Neural progenitor cell (in vitro differentiated cells): ENCODE data around the gene IGFBP7. TPM values are rescaled to one million over a fixed set of nuclear protein-coding genes. Genes with fewer than 3 reads are reported as not detected.
A peak's percentile ranks its signal among the peaks of the same experiment; 100 is the strongest.

Source experiments
- DNase-seq: peaks from one replicate; pipeline ENCODE4 v3.0.0-alpha.2; 2016; ENCODE audit warnings: low spot score
- H2AFZ ChIP-seq: fragments of 200-600 bp; sonication (generic); replicated peaks from 2 replicates; pipeline ENCODE4 v1.6.1; 2016; ENCODE audit warnings: antibody characterized with exemption
- H3F3A ChIP-seq: fragments of 200-600 bp; sonication (generic); 2 replicates; pipeline ENCODE4 v1.6.1; 2016; ENCODE audit warnings: antibody characterized with exemption, low read depth
- H3K27ac ChIP-seq: fragments of 200-600 bp; sonication (generic); 2 replicates; pipeline ENCODE4 v1.5.1; 2016; ENCODE audit warnings: mild to moderate bottlenecking
- H3K27me3 ChIP-seq: fragments of 200-600 bp; sonication (generic); 2 replicates; pipeline ENCODE4 v1.6.1; 2016; ENCODE audit warnings: mild to moderate bottlenecking, moderate library complexity
- H3K36me3 ChIP-seq: fragments of 200-600 bp; sonication (generic); 2 replicates; pipeline ENCODE4 v1.5.1; 2016
- H3K4me1 ChIP-seq: fragments of 200-600 bp; sonication (generic); 2 replicates; pipeline ENCODE4 v1.6.1; 2016; ENCODE audit warnings: mixed run types
- H3K4me2 ChIP-seq: fragments of 200-600 bp; sonication (generic); 2 replicates; pipeline ENCODE4 v1.6.1; 2016
- H3K4me3 ChIP-seq: fragments of 200-600 bp; sonication (generic); 2 replicates; pipeline ENCODE4 v1.5.1; 2016
- H3K79me2 ChIP-seq: fragments of 200-600 bp; sonication (generic); 2 replicates; pipeline ENCODE4 v1.6.1; 2016; ENCODE audit warnings: low read depth
- H3K9ac ChIP-seq: fragments of 200-600 bp; sonication (generic); 2 replicates; pipeline ENCODE4 v1.6.1; 2016
- H3K9me3 ChIP-seq: fragments of 200-600 bp; sonication (generic); 2 replicates; pipeline ENCODE4 v1.5.1; 2016; ENCODE audit warnings: low read depth
- H4K20me1 ChIP-seq: fragments of 200-600 bp; sonication (generic); 2 replicates; pipeline ENCODE4 v1.6.1; 2016; ENCODE audit warnings: low read depth
- H3K27ac Mint-ChIP-seq: 3 replicates; pipeline ENCODE4 v1.8.0; 2021; ENCODE audit warnings: mixed read lengths
- H3K27me3 Mint-ChIP-seq: 2 replicates; pipeline ENCODE4 v1.8.0; 2022; ENCODE audit warnings: low read depth, mild to moderate bottlenecking, inconsistent platforms, moderate library complexity, mixed read lengths; ENCODE audit not compliant: insufficient read depth
- H3K36me3 Mint-ChIP-seq: 3 replicates; pipeline ENCODE4 v1.8.0; 2021; ENCODE audit warnings: mixed read lengths
- H3K4me1 Mint-ChIP-seq: 3 replicates; pipeline ENCODE4 v1.8.0; 2021; ENCODE audit warnings: mixed read lengths
- H3K4me3 Mint-ChIP-seq: 3 replicates; pipeline ENCODE4 v1.8.0; 2021; ENCODE audit warnings: mild to moderate bottlenecking, moderate library complexity, mixed read lengths
- H3K9me3 Mint-ChIP-seq: 3 replicates; pipeline ENCODE4 v1.8.0; 2020; ENCODE audit warnings: mixed read lengths
- EZH2 ChIP-seq: fragments of 200-600 bp; sonication (generic); IDR thresholded peaks from 2 replicates; pipeline ENCODE4 v1.6.1; 2017; ENCODE audit warnings: antibody characterized with exemption, mild to moderate bottlenecking, moderate library complexity
- EZH2phosphoT487 ChIP-seq: fragments of 200-600 bp; sonication (generic); IDR thresholded peaks from 2 replicates; pipeline ENCODE4 v1.6.1; 2017; ENCODE audit warnings: antibody characterized with exemption
- total RNA-seq: library from RNA; depleted of rRNA; stranded (reverse); fragments of >200 nt; gene quantifications from 2 replicates; pipeline ENCODE4 v1.2.3, GENCODE V29; 2015; ENCODE audit warnings: low replicate concordance
- TF ChIP-seq, protein P1 (sequence below): fragments of 200-600 bp; sonication (generic); IDR thresholded peaks from 2 replicates; pipeline ENCODE4 v1.5.1; 2017; ENCODE audit warnings: antibody characterized with exemption, mild to moderate bottlenecking

Gene IGFBP7
- total RNA-seq, 1 donor from 2014 or later: 0.86 TPM

DNA sequence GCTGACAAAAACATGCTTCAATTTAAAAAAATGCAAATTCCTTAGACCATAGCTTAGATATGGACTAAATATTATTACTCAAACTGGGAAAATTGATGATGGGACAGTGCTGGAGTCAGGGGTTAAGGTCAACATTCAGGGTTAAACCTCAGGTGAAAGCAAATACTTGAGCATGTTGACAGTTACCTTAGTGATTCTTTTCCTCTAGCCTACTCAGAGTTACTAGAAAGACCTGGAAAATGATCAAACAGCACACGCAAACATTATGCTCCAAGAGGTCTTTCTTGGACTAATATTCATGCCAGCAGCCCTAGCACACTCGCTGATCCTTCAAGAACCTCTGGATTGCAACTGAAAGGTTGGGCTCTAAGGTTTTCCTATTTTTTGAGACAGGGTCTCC is 10.8 kb downstream of the IGFBP7 start:
- H3K27ac Mint-ChIP-seq: peak overlapping the region; percentile 89
- no peak overlapping the region for H3K4me2 ChIP-seq
- no peak overlapping the region for H3K4me3 Mint-ChIP-seq
- H3K4me1 ChIP-seq: peaks cover 16% of the 10 kb centered on the region
- H3K27ac ChIP-seq: no peak overlapping the region
- DNase-seq: no peak
- no peaks in the 10 kb centered on the region for H3K36me3 ChIP-seq
- no peak for TF ChIP-seq EZH2
- TF ChIP-seq, protein P1, sequence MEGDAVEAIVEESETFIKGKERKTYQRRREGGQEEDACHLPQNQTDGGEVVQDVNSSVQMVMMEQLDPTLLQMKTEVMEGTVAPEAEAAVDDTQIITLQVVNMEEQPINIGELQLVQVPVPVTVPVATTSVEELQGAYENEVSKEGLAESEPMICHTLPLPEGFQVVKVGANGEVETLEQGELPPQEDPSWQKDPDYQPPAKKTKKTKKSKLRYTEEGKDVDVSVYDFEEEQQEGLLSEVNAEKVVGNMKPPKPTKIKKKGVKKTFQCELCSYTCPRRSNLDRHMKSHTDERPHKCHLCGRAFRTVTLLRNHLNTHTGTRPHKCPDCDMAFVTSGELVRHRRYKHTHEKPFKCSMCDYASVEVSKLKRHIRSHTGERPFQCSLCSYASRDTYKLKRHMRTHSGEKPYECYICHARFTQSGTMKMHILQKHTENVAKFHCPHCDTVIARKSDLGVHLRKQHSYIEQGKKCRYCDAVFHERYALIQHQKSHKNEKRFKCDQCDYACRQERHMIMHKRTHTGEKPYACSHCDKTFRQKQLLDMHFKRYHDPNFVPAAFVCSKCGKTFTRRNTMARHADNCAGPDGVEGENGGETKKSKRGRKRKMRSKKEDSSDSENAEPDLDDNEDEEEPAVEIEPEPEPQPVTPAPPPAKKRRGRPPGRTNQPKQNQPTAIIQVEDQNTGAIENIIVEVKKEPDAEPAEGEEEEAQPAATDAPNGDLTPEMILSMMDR: no peak
- no peak for TF ChIP-seq EZH2phosphoT487
- H3F3A ChIP-seq: no peaks in the 10 kb centered on the region
- H3K27me3 ChIP-seq: no peaks in the 10 kb centered on the region
- no peaks in the 10 kb centered on the region for H3K36me3 Mint-ChIP-seq
- H3K9ac ChIP-seq: no peak overlapping the region
- H3K4me3 ChIP-seq: no peak overlapping the region
- no peaks in the 10 kb centered on the region for H4K20me1 ChIP-seq
- H3K9me3 ChIP-seq: no peaks in the 10 kb centered on the region
- no peak overlapping the region for H2AFZ ChIP-seq
- H3K27me3 Mint-ChIP-seq: peaks cover 7% of the 10 kb centered on the region
- H3K4me1 Mint-ChIP-seq: peaks cover 68% of the 10 kb centered on the region
- H3K79me2 ChIP-seq: no peaks in the 10 kb centered on the region
- no peaks in the 10 kb centered on the region for H3K9me3 Mint-ChIP-seq

DNA sequence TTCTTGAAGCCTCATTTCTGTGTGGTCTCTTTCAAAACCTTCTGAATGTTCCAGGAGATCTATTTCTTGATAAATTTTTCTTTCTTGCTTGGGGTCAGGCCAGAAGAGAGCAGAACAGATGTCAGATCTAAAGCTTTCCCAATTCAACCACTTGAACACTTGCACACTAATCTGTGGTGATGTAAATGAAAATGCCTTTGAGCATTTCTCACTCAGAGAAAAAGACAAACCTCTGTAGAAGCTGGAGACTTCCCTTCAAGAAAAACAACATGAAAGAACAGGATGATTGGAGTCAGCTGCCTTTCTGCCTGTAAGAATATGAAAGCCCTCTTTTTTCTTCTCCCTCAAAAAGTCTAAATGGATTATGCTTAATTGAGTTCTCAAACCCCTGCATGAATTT is 11.2 kb downstream of the IGFBP7 start:
- TF ChIP-seq EZH2phosphoT487 (no peak), EZH2 (no peak)
- TF ChIP-seq, protein P1: no peak
- peaks cover 72% of the 10 kb centered on the region for H3K4me1 Mint-ChIP-seq
- peak overlapping the region; percentile 27 for H3K4me3 Mint-ChIP-seq
- Histone ChIP-seq H3K4me2 (no peak overlapping the region), H3K9me3 (no peaks in the 10 kb centered on the region), H2AFZ (no peak overlapping the region), H3K4me1 (peaks cover 16% of the 10 kb centered on the region), H3K4me3 (no peak overlapping the region), H3K79me2 (no peaks in the 10 kb centered on the region), H3K27me3 (no peaks in the 10 kb centered on the region), H3F3A (no peaks in the 10 kb centered on the region), H3K27ac (no peak overlapping the region), H4K20me1 (no peaks in the 10 kb centered on the region), H3K9ac (no peak overlapping the region), H3K36me3 (no peaks in the 10 kb centered on the region)
- peaks cover 7% of the 10 kb centered on the region for H3K27me3 Mint-ChIP-seq
- H3K27ac Mint-ChIP-seq: peak overlapping the region; percentile 89
- H3K9me3 Mint-ChIP-seq: no peaks in the 10 kb centered on the region
- no peaks in the 10 kb centered on the region for H3K36me3 Mint-ChIP-seq
- DNase-seq: no peak

DNA sequence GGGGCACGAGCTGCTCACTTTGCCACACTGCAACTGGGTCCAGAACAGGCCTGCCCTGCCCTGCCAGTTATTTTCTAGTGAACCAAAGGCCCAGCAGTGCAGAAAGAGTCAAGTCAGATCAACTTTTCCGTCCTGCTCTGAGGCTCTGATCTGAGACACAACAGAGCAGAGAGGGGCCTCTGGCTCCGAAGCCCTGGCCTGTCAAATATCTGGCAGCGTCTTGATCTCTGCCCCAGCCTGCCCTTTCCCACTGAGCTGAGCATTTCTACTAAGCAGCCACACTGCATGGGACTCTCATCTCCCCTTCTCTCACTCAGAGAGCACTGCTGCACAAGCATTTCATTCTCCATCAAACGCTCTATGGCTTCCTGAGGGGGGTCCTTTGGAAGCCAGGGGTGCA is 11.8 kb downstream of the IGFBP7 start:
- Mint-ChIP-seq H3K27ac (peak overlapping the region; percentile 89), H3K9me3 (no peaks in the 10 kb centered on the region), H3K4me3 (peak overlapping the region; percentile 27), H3K27me3 (peaks cover 7% of the 10 kb centered on the region), H3K4me1 (peaks cover 76% of the 10 kb centered on the region), H3K36me3 (no peaks in the 10 kb centered on the region)
- H4K20me1 ChIP-seq: no peaks in the 10 kb centered on the region
- H2AFZ ChIP-seq: no peak overlapping the region
- H3K4me1 ChIP-seq: peaks cover 16% of the 10 kb centered on the region
- H3K4me2 ChIP-seq: no peak overlapping the region
- no peak for TF ChIP-seq EZH2
- TF ChIP-seq, protein P1: no peak
- TF ChIP-seq EZH2phosphoT487: no peak
- H3F3A ChIP-seq: no peaks in the 10 kb centered on the region
- no peak for DNase-seq
- H3K27ac ChIP-seq: no peak overlapping the region
- H3K9ac ChIP-seq: no peak overlapping the region
- H3K27me3 ChIP-seq: no peaks in the 10 kb centered on the region
- H3K4me3 ChIP-seq: no peak overlapping the region
- H3K79me2 ChIP-seq: no peaks in the 10 kb centered on the region
- no peaks in the 10 kb centered on the region for H3K36me3 ChIP-seq
- H3K9me3 ChIP-seq: no peaks in the 10 kb centered on the region
